Breast epithelium (tissue), 4 donors: ENCODE measurements around the gene BCAT1. TPM values are rescaled to one million over a fixed set of nuclear protein-coding genes. Genes with fewer than 3 reads are reported as not detected.

Source experiments
- DNase-seq, 2 donors: peaks; one replicate each; pipeline ENCODE4 v3.0.0-alpha.2; 2019; ENCODE audit warnings: low spot score in 2 of 2
- H3K27ac ChIP-seq, 2 donors: fragments of 200-600 bp; sonication (generic) in 1 of 2; one replicate each; pipeline ENCODE4 v1.5.1; 2016 to 2019; ENCODE audit warnings: mild to moderate bottlenecking in 1 of 2
- H3K27me3 ChIP-seq, 2 donors: fragments of 200-600 bp; sonication (generic) in 1 of 2; one replicate each; pipeline versions ENCODE4 v1.5.1 to v1.6.0; 2017 to 2019; ENCODE audit warnings: control low read depth in 1 of 2, mild to moderate bottlenecking in 1 of 2
- H3K36me3 ChIP-seq: fragments of 200-600 bp; one replicate; pipeline ENCODE4 v1.5.1; 2019
- H3K4me1 ChIP-seq, 2 donors: fragments of 200-600 bp; sonication (generic); one replicate each; pipeline ENCODE4 v1.5.1; 2016 to 2019; ENCODE audit warnings: control low read depth in 1 of 2
- H3K4me3 ChIP-seq, 3 donors: fragments of 200-600 bp; sonication (generic); 1 replicate in 2 of 3; 2 replicates in 1 of 3; pipeline ENCODE4 v1.5.1; 2016 to 2019; ENCODE audit warnings: mild to moderate bottlenecking in 3 of 3, moderate library complexity in 2 of 3
- H3K9me3 ChIP-seq, 2 donors: fragments of 200-600 bp; sonication (generic) in 1 of 2; one replicate each; pipeline ENCODE4 v1.5.1; 2016 to 2019; ENCODE audit warnings: control low read depth in 1 of 2
- POLR2A ChIP-seq: fragments of 450-650 bp; IDR thresholded peaks from one replicate; pipeline ENCODE4 v1.6.1; 2016; ENCODE audit warnings: antibody characterized with exemption, mild to moderate bottlenecking, moderate library complexity
- POLR2AphosphoS5 ChIP-seq, 3 donors: sonication (generic); formaldehyde crosslinking; IDR thresholded peaks; one replicate each; pipeline ENCODE4 v1.6.1; 2017; ENCODE audit warnings: antibody characterized with exemption in 3 of 3
- intact Hi-C: fragments of 100-400 bp; cut with DNase I; formaldehyde crosslinking; loops from one replicate; pipeline ENCODE4 v1.15.1; 2023; ENCODE audit warnings: low total_unique reads
- total RNA-seq, 3 donors: library from RNA; depleted of rRNA; stranded (reverse); fragments of >200 nt; gene quantifications; one replicate each; pipeline ENCODE4 v1.1.0, GENCODE V29; 2016
- TF ChIP-seq, protein P1 (sequence below), 3 donors: fragments of 450-650 bp; IDR thresholded peaks; one replicate each; pipeline ENCODE4 v1.5.1; 2016 to 2017; ENCODE audit warnings: antibody characterized with exemption in 3 of 3, mild to moderate bottlenecking in 3 of 3, moderate library complexity in 3 of 3

The BCAT1 gene
- total RNA-seq, 3 donors from 2014 or later, result 8.8 to 35.8 (median 12.1) TPM

DNA sequence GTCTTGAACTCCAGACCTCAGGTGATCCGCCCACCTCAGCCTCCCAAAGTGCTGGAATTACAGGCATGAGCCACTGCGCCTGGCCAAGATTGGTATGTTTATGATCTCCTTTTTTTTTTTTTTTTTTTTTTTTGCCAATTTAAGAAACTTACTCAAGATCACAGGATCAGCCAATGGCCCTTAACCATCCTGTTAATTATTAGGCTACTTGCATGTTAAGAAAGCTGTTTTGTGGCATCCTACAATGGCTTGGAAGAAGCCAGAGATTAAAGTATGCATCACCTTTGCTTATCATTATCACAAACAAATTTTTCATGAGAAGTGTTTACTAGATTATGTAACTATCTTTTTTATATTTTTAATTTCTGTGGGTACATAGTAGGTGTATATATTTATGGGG is 140.2 kb downstream of the BCAT1 start:
- intact Hi-C loops, result no loop called here

DNA sequence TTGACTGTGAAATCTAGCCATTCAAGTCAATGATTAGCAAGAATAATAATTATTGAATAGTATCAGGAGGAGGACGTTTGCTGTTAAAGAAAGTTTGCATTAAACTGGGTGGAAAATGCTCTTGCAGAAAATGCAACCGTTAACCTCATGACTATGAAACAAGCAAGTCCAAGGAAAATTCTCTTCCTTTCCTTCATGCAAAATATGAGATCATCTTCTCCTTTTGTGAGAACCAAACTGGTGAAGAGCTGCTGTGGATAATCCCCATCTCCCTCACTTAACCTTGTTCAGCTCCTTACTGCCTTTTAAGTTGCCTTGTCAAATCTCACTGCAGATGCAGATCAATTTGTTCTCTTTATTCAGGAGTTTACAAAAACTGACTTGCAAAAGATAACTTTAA is 142.5 kb downstream of the BCAT1 start:
- H3K36me3 ChIP-seq, result no peaks in the 10 kb centered on the region
- H3K4me1 ChIP-seq, result no peaks in the 10 kb centered on the region
- H3K27ac ChIP-seq, result no peak overlapping the region
- intact Hi-C loops, result no loop called here
- peaks cover 10 to 18% of the 10 kb centered on the region in 2 donors for H3K9me3 ChIP-seq
- H3K4me3 ChIP-seq, result no peak overlapping the region
- no peak for DNase-seq
- no peak for TF ChIP-seq POLR2A
- TF ChIP-seq POLR2AphosphoS5 (IDR thresholded peaks at IDR 0.05), result no peak
- TF ChIP-seq, protein P1, sequence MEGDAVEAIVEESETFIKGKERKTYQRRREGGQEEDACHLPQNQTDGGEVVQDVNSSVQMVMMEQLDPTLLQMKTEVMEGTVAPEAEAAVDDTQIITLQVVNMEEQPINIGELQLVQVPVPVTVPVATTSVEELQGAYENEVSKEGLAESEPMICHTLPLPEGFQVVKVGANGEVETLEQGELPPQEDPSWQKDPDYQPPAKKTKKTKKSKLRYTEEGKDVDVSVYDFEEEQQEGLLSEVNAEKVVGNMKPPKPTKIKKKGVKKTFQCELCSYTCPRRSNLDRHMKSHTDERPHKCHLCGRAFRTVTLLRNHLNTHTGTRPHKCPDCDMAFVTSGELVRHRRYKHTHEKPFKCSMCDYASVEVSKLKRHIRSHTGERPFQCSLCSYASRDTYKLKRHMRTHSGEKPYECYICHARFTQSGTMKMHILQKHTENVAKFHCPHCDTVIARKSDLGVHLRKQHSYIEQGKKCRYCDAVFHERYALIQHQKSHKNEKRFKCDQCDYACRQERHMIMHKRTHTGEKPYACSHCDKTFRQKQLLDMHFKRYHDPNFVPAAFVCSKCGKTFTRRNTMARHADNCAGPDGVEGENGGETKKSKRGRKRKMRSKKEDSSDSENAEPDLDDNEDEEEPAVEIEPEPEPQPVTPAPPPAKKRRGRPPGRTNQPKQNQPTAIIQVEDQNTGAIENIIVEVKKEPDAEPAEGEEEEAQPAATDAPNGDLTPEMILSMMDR (IDR thresholded peaks at IDR 0.05), result no peak
- H3K27me3 ChIP-seq, result no peaks in the 10 kb centered on the region

More for the DNA sequence above, 140.2 kb downstream of the BCAT1 start:
- H3K9me3 ChIP-seq, result peaks cover 0 to 11% of the 10 kb centered on the region in 2 donors
- no peak for TF ChIP-seq POLR2AphosphoS5 (IDR thresholded peaks at IDR 0.05)
- TF ChIP-seq, protein P1 (IDR thresholded peaks at IDR 0.05), result no peak
- H3K4me1 ChIP-seq, result no peaks in the 10 kb centered on the region
- DNase-seq, result no peak
- no peaks in the 10 kb centered on the region for H3K36me3 ChIP-seq
- no peak overlapping the region for H3K4me3 ChIP-seq
- H3K27me3 ChIP-seq, result no peaks in the 10 kb centered on the region
- no peak overlapping the region for H3K27ac ChIP-seq

DNA sequence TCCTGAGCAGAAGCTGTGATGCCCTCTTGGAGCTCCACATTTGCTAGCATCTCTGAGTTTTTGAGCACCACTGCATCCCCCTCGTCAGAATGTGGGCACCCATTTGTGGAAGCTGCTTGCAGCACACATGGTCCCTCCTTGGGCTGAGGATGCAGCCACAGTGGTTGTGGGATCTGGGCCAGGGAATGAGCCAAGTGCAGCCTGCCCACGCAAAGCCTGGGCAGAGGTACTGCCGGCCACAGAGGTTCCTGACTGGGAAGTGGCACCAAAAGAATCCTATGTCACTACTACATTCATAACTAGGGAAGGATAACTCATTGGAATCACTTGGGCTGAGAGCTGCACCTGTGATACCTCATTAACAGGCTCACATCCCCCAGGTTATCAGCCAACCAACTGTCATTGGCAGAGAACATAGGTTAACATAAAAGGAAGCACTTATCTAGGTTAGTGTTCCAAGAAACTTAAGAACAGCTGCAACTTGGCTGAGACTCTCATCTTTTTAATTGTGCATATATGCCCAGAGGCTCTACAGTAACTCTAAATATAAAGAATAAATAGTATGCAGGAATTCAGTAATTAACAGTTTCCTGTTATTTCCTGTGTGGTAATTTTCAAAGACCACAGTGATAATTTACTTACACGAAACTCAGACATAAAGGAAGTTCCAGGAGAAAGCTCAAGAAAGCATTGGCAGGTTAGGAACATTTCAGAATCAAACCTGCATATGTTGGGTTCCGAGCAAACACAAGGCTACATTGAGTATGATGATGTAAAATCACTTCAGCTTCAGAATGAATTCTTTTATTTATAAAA is 145.3 kb downstream of the BCAT1 start:
- no peaks in the 10 kb centered on the region for H3K4me1 ChIP-seq
- H3K27ac ChIP-seq, result no peak overlapping the region
- H3K4me3 ChIP-seq, result no peak overlapping the region
- no peaks in the 10 kb centered on the region for H3K27me3 ChIP-seq
- peaks cover 10 to 18% of the 10 kb centered on the region in 2 donors for H3K9me3 ChIP-seq
- DNase-seq, result no peak
- TF ChIP-seq POLR2A, result no peak
- TF ChIP-seq, protein P1 (IDR thresholded peaks at IDR 0.05), result no peak
- no peak for TF ChIP-seq POLR2AphosphoS5 (IDR thresholded peaks at IDR 0.05)
- H3K36me3 ChIP-seq, result no peaks in the 10 kb centered on the region
- intact Hi-C loops, result no loop called here

DNA sequence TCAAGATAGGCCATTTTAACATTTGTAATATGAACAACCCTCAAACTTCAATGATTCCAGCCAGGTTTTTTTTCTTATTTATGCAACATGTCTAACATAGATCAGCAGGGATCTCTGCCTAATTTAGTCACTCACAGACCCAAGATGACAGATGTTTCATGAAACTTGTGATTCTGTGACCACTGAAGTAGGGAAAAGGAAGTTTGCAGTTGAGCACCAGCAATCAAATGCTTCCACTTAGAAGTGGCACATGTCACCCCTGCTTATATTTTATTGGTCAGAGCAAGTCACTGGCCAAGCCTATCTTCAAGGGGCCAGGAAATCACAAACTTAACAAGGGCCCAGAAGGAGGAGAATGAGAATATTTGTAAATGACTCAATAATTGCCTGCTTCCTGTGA is 150.6 kb downstream of the BCAT1 start:
- DNase-seq, result no peak
- Histone ChIP-seq H3K36me3 (no peaks in the 10 kb centered on the region), H3K4me3 (no peak overlapping the region), H3K9me3 (peaks cover 6 to 9% of the 10 kb centered on the region in 2 donors), H3K4me1 (no peaks in the 10 kb centered on the region), H3K27me3 (no peaks in the 10 kb centered on the region), H3K27ac (no peak overlapping the region)
- intact Hi-C loops, result no loop called here
- no peak for TF ChIP-seq POLR2A
- TF ChIP-seq, protein P1 (IDR thresholded peaks at IDR 0.05), result no peak
- TF ChIP-seq POLR2AphosphoS5 (IDR thresholded peaks at IDR 0.05), result no peak

DNA sequence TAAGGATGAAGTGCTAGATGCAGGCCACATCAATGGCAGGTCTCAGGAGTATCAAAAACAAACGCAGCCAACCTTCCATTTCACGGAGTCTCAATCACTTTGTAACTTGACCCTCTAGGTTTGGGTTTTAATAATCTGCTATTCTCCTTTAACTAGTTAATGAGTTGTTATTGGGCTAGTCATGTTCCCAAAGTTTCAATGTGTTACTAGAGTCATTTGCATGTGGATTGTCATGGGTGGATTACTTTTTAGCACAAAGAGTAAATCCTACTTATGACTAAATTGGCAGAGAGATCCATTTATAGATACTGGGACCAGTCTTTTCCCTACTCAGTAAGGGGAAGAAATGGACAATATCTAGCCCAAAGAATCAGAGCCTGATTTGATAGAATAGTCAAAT is 151.0 kb downstream of the BCAT1 start:
- TF ChIP-seq, protein P1 (IDR thresholded peaks at IDR 0.05), result no peak
- TF ChIP-seq POLR2AphosphoS5 (IDR thresholded peaks at IDR 0.05) (no peak), POLR2A (no peak)
- Histone ChIP-seq H3K9me3 (peaks cover 2 to 5% of the 10 kb centered on the region in 2 donors), H3K36me3 (no peaks in the 10 kb centered on the region), H3K4me3 (no peak overlapping the region), H3K4me1 (no peaks in the 10 kb centered on the region), H3K27ac (no peak overlapping the region), H3K27me3 (no peaks in the 10 kb centered on the region)
- DNase-seq, result no peak
- intact Hi-C loops, result no loop called here
